Fibroblast of the aortic adventitia (primary cell): ENCODE measurements around the gene DNAJC8. TPM values are rescaled to one million over a fixed set of nuclear protein-coding genes. Genes with fewer than 3 reads are reported as not detected.

Experiments used
- DNase-seq: peaks from one replicate; pipeline ENCODE4 v3.0.0-alpha.2; 2010; ENCODE audit warnings: low read depth
- H3K4me3 ChIP-seq: 2 replicates; pipeline ENCODE4 v1.5.1; 2011; ENCODE audit warnings: low read depth, mild to moderate bottlenecking, control low read depth, low read length, moderate library complexity
- total RNA-seq: library from RNA; depleted of rRNA; stranded (reverse); fragments of >200 nt; gene quantifications from 2 replicates; pipeline ENCODE4 v1.2.3, GENCODE V29; 2012; ENCODE audit warnings: low replicate concordance
- TF ChIP-seq, protein P1 (sequence below): IDR thresholded peaks from 2 replicates; pipeline ENCODE4 v1.5.1; 2011; ENCODE audit warnings: mild to moderate bottlenecking, low read length, control low read depth, inconsistent platforms; ENCODE audit not compliant: insufficient read depth

Gene DNAJC8
- total RNA-seq, 1 donor = 76.4 TPM

DNA sequence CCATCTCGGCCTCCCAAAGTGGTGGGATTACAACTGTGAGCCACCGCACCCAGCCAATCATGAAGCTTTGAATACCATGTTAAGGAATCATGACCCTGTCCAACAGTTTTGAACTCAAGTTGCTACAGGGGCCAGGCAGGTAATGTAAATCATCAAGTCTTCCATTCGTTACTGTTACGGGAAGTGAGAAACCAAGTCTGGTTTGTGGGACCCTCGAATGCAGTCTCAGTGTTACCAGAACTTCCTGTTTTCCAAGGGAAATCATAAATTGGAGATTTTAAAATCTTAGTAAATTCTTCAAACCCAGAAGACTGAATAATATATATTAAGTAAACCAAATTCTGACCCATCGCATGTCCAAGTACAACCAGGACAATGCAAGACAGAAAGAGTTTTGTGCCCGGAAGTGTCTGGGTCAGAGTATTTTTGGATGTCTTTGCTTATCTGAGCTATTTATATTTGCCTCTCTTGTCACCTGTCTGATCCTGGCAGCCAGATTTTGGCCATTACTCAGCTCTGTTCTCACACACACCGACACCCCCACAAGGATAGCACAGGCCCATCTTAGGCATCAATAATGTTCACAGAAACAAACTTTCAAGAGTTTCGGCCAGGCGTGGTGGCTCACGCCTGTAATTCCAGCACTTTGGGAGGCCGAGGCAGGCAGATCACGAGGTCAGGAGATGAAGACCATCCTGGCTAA lies 11.9 kb upstream of the DNAJC8 start:
- TF ChIP-seq, protein P1, sequence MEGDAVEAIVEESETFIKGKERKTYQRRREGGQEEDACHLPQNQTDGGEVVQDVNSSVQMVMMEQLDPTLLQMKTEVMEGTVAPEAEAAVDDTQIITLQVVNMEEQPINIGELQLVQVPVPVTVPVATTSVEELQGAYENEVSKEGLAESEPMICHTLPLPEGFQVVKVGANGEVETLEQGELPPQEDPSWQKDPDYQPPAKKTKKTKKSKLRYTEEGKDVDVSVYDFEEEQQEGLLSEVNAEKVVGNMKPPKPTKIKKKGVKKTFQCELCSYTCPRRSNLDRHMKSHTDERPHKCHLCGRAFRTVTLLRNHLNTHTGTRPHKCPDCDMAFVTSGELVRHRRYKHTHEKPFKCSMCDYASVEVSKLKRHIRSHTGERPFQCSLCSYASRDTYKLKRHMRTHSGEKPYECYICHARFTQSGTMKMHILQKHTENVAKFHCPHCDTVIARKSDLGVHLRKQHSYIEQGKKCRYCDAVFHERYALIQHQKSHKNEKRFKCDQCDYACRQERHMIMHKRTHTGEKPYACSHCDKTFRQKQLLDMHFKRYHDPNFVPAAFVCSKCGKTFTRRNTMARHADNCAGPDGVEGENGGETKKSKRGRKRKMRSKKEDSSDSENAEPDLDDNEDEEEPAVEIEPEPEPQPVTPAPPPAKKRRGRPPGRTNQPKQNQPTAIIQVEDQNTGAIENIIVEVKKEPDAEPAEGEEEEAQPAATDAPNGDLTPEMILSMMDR = no peak
- no peak overlapping the region for H3K4me3 ChIP-seq
- no peak for DNase-seq

DNA sequence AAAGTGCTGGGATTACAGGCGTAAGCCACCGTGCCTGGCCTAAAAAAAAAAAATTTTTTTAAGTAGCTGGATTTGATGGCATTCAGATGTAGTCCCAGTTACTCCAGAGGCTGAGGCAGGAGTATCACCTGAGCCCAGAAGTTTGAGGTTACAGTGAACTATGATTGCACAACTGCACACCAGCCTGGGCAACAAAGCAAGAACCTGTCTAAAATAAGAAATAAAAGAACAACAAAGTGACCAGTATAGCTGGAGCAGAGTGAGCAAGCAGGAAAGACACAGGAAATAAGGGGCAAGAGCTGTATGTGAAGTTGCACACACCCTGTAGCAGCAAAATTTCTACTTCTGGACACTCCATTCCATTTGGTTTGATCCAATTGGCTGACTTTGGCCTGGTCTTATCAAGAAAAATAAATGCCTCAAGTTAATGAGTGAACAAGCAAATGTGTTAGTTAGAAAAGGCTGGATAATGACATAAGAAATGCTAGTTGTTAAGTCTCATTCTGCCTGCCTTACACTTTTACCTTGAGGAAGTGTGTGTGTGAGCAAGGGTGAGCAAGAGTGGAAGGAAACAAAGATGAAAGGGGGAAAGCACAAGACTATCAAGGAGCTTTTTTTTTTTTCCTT lies 11.0 kb upstream of the DNAJC8 start:
- DNase-seq = no peak
- TF ChIP-seq, protein P1 = no peak
- H3K4me3 ChIP-seq = no peak overlapping the region

DNA sequence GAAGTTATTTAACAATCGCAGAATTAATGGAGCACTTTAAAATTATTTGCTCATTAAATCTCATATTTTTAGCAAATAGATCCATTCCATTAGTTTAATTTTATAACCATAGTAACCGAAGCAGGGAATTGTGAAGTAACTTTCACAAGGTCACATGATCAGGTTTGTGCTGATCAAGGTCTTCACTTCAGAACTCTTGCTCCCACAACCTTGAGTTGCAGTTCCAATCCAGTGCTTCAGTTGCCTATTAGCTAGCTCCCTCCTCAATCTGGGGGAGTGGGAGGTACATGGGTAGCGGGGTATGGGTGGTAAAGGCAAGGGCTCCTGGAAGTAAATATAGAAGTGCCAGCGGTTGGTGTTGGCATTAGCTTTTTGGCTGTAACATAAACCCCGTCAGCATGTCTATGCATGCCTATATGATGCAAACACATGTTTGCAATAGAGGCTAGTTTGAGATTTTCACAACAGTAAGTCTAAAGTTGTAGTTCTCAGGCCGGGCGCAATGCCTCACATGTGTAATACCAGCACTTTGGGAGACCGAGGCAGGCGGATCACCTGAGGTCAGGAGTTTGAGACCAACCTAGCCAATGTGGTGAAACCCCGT lies 8.9 kb upstream of the DNAJC8 start:
- DNase-seq = no peak
- H3K4me3 ChIP-seq = no peak overlapping the region
- TF ChIP-seq, protein P1 = no peak

DNA sequence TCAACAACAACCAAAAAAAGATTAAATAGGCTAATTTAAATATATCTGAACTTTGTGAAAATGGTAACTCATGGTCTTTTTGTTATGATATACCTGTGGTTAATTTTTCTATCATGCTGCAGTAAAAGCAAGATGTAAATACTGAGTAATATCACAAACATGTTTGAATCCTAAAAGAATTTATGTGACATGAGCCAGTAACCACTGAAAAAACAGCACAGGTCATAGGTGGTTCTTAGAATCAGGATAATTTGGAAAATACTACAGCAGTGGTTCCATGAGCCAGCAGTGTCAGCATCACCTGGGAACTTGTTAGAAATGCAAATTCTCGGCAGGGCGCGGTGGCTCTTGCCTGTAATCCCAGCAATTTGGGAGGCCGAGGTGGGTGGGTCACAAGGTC lies 7.2 kb upstream of the DNAJC8 start:
- no peak overlapping the region for H3K4me3 ChIP-seq
- no peak for DNase-seq
- TF ChIP-seq, protein P1 = no peak

DNA sequence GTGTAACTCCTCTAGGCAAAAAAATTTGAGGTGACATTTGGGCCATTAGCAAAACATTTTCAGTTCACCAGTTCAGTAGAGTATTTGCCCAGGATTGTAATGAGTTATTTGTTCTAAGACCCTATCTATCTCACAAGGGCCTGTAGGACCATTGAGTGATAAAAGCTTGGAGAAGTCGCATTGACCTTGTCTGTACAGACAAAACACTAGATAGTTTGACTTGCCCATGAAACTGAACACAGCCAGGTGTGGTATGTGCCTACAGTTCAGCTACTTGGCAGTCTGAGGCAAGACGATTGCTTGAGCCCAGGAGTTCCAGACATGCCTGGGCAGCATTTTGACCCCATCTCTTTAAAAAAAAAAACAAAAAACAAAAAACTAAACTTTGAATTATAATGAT lies 6.2 kb upstream of the DNAJC8 start:
- no peak for DNase-seq
- TF ChIP-seq, protein P1 = no peak
- no peak overlapping the region for H3K4me3 ChIP-seq

DNA sequence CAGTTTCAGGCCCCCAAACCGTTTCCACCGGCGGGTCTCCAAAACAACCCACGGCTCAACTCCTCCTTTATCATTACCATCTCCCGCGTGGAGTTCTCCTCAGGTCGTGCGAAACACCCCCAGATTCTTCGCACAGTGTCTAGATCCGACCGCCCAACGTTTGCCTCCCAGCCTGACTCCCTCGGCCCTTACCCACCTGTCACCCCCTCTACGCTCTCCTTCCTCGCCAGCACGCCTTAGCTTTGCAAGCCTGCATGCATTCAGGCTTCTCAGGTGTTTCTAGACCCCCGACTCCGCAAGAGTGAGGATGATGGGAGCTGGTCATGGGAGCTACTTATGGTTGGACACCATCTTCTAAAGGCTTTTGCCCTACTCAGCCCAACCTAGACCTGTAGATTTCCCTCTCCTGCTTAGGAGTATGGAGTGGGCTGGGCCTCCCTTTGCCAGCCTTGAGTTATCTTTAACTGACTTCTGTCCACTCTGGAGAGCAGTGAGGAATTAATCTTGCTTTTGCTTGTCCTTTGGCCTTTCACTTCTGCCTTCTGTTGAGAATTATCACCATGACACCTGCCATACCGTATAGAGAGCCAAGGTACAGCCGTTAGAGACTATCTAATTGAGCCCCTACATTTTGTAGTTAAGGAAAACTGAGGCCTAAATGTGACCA lies 4.0 kb upstream of the DNAJC8 start:
- H3K4me3 ChIP-seq = peak overlapping the region; percentile 100
- TF ChIP-seq, protein P1 = no peak
- DNase-seq = no peak
